Measurements from ENCODE around the gene ZC3H13. TPM values are rescaled to one million over a fixed set of nuclear protein-coding genes. Genes with fewer than 3 reads are reported as not detected.
A peak's percentile ranks its signal among the peaks of the same experiment; 100 is the strongest.

ZC3H13 gene
- total and polyA plus RNA-seq, 2 of the 8 experiments (the other 6 are each of a cell fraction or from before 2014, with no cell fraction given), result 5.1 to 57.8 TPM

DNA sequence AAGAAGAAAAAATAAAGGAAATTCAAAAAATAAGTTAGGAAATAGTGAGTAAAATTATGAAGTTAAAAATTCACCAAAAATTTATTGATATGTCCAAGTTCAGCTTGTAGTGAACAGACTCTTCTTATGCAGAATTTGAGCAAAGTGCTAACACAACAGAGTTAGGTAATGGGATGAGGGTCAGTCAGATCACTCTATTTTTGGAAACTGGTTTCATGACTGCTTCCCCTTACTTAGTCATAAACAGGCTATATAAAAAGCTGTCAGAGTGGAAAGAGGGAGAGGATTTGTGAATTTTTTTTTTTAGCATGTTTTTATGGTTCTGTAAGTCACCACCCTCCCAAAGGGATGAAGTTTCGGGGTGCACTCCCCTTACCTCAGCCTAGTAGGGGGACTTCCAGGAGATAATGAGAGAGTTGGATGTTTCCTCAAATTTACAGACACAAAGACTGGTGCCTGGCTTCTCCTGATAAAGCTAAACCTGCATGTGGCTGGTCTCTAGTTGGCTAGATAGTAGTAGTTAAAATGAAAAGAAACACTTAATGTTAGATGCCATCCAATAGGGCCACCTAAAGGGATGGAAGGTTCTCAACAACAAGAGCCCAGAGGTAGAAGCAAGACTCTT, 47.8 kb upstream of the ZC3H13 start:
- FAIRE-seq (no peak), DNase-seq (ENCODE audit: low read depth in 1 of 2, low spot score in 2 of 2) (no peak)
- H3K9me3 ChIP-seq (ENCODE audit: insufficient read depth in 2 of 2, low read depth in 1 of 2, low read length in 1 of 2), result no peaks in the 10 kb centered on the region
- H2AFZ ChIP-seq (ENCODE audit: low read length), result peak overlapping the region; percentile 91
- H3K4me2 ChIP-seq (ENCODE audit: insufficient read depth in 1 of 2, low read depth in 2 of 2, low read length in 2 of 2), result no peak overlapping the region
- no peak overlapping the region for H3K9ac ChIP-seq (replicated peaks in 1 of 4; ENCODE audit: extremely low read depth in 1 of 4, low read depth in 3 of 4, low read length in 3 of 4)
- H3K23me2 ChIP-seq (ENCODE audit: low read depth, low read length), result no peaks in the 10 kb centered on the region
- ChIA-PET POLR2A (ENCODE audit: partially characterized antibody) (no interaction called here), CTCF (ENCODE audit: partially characterized antibody) (interaction anchor here (1.2 kb wide), 1 partner anchor 18 kb away, joined by 4 read pairs; no protein-coding TSS in a partner anchor)
- H3K27ac ChIP-seq (ENCODE audit: low read depth, low read length), result no peak overlapping the region
- H4K5ac ChIP-seq (ENCODE audit: insufficient read length, low read depth, low read length), result no peak overlapping the region
- no peak overlapping the region for H2BK120ac ChIP-seq (replicated peaks; ENCODE audit: low read depth, low read length)
- no peak overlapping the region for H2BK15ac ChIP-seq (ENCODE audit: low read length)
- WGBS, 2 experiments (ENCODE audit: extremely low coverage in 1 of 2, insufficient coverage in 1 of 2, insufficient read length in 1 of 2, insufficient replicate concordance in 2 of 2, low coverage in 1 of 2, low lambda C conversion rate in 2 of 2, missing lambda C conversion rate in 1 of 2), result 100% methylated on average over 1 of the region's 1 CpG; no CpG with 5 or more reads in 1 of the 2 experiments
- H3K79me2 ChIP-seq (ENCODE audit: control insufficient read depth in 1 of 2, insufficient read depth in 2 of 2, low read length in 2 of 2), result no peaks in the 10 kb centered on the region
- no peak overlapping the region for H2BK20ac ChIP-seq (ENCODE audit: low read length)
- no peak overlapping the region for H2AK5ac ChIP-seq (ENCODE audit: low read depth, low read length)
- no peaks in the 10 kb centered on the region for H4K20me1 ChIP-seq (replicated peaks in 1 of 2; ENCODE audit: control insufficient read depth in 1 of 2, insufficient read depth in 2 of 2, low read length in 2 of 2)
- no peak overlapping the region for H3K56ac ChIP-seq (replicated peaks; ENCODE audit: insufficient read length, low read depth, low read length)
- H3K27me3 ChIP-seq (replicated peaks in 1 of 4; ENCODE audit: control insufficient read depth in 3 of 4, extremely low read depth in 1 of 4, insufficient read depth in 3 of 4, low read length in 3 of 4), result no peaks in the 10 kb centered on the region
- H3K4me3 ChIP-seq (ENCODE audit: extremely low read depth in 1 of 4, insufficient read depth in 2 of 4, low read depth in 3 of 4, low read length in 4 of 4), result no peak overlapping the region
- H3K4me1 ChIP-seq (replicated peaks in 1 of 4; ENCODE audit: control insufficient read depth in 3 of 4, insufficient read depth in 4 of 4, low read length in 3 of 4), result no peaks in the 10 kb centered on the region
- H2BK12ac ChIP-seq (ENCODE audit: low read depth, low read length), result no peak overlapping the region
- no peak overlapping the region for H4K8ac ChIP-seq (ENCODE audit: extremely low read depth, insufficient read depth, low read length)
- no peak overlapping the region for H2BK5ac ChIP-seq (ENCODE audit: low read depth, low read length)
- no peak overlapping the region for H3K14ac ChIP-seq (ENCODE audit: insufficient read length)
- no peak overlapping the region for H4K91ac ChIP-seq (replicated peaks; ENCODE audit: insufficient read length, low read length)
- H3K79me1 ChIP-seq (ENCODE audit: low read depth, low read length), result no peaks in the 10 kb centered on the region
- no peak overlapping the region for H3K18ac ChIP-seq (ENCODE audit: extremely low read depth, low read length)
- no peak overlapping the region for H3K23ac ChIP-seq (ENCODE audit: insufficient read length)
- no peaks in the 10 kb centered on the region for H3K36me3 ChIP-seq (ENCODE audit: control insufficient read depth in 2 of 4, insufficient read depth in 4 of 4, low read length in 3 of 4)
- no peak overlapping the region for H3K4ac ChIP-seq (replicated peaks; ENCODE audit: insufficient read length, low read depth, low read length)
- TF ChIP-seq, protein P1, sequence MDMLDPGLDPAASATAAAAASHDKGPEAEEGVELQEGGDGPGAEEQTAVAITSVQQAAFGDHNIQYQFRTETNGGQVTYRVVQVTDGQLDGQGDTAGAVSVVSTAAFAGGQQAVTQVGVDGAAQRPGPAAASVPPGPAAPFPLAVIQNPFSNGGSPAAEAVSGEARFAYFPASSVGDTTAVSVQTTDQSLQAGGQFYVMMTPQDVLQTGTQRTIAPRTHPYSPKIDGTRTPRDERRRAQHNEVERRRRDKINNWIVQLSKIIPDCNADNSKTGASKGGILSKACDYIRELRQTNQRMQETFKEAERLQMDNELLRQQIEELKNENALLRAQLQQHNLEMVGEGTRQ (IDR thresholded peaks at IDR 0.05; ENCODE audit: low read length), result no peak
- TF ChIP-seq BACH1 (IDR thresholded peaks at IDR 0.05; ENCODE audit: low read length), result no peak
- no peak for TF ChIP-seq TBP (IDR thresholded peaks at IDR 0.05; ENCODE audit: low read depth, low read length)
- no peak for TF ChIP-seq HDAC6 (IDR thresholded peaks at IDR 0.05; ENCODE audit: low read depth, low read length)
- no peak for TF ChIP-seq ASH2L (IDR thresholded peaks at IDR 0.05; ENCODE audit: low read length)
- TF ChIP-seq CREB1 (IDR thresholded peaks at IDR 0.05), result no peak
- TF ChIP-seq ATF3 (IDR thresholded peaks at IDR 0.05; ENCODE audit: insufficient read depth, low read depth, low read length), result no peak
- TF ChIP-seq MAFK (IDR thresholded peaks at IDR 0.05; ENCODE audit: low read depth, low read length), result no peak
- TF ChIP-seq SP1 (IDR thresholded peaks at IDR 0.05; ENCODE audit: low read depth, low read length), result no peak
- TF ChIP-seq RAD21 (IDR thresholded peaks at IDR 0.05 in 1 of 2, conservative IDR thresholded peaks at IDR 0.05 in 1 of 2; ENCODE audit: low read depth in 2 of 2, low read length in 2 of 2), result no peak
- no peak for TF ChIP-seq ZNF274 (IDR thresholded peaks at IDR 0.05; ENCODE audit: borderline replicate concordance, extremely low read depth, low read length)
- TF ChIP-seq, protein P2, sequence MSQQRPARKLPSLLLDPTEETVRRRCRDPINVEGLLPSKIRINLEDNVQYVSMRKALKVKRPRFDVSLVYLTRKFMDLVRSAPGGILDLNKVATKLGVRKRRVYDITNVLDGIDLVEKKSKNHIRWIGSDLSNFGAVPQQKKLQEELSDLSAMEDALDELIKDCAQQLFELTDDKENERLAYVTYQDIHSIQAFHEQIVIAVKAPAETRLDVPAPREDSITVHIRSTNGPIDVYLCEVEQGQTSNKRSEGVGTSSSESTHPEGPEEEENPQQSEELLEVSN (IDR thresholded peaks at IDR 0.05), result no peak

Data from H1 (cell line).